Esophagus muscularis mucosa (tissue), 4 donors: ENCODE data around the gene KHSRP. TPM values are rescaled to one million over a fixed set of nuclear protein-coding genes. Genes with fewer than 3 reads are reported as not detected.

Experiments
- DNase-seq: peaks from one replicate; pipeline ENCODE4 v3.0.0-alpha.2; 2017; ENCODE audit errors: extremely low spot score
- H3K27ac ChIP-seq, 4 donors: fragments of 200-600 bp; sonication (generic); replicated peaks in 1 of 4; 1 replicate in 3 of 4; 2 replicates in 1 of 4; pipeline ENCODE4 v1.5.1; 2016 to 2019; ENCODE audit warnings: mild to moderate bottlenecking in 1 of 4
- H3K27me3 ChIP-seq, 4 donors: fragments of 200-600 bp; sonication (generic); one replicate each; pipeline versions ENCODE4 v1.5.1 to v1.6.0; 2016 to 2019
- H3K36me3 ChIP-seq, 4 donors: fragments of 200-600 bp; sonication (generic); one replicate each; pipeline ENCODE4 v1.5.1; 2016 to 2019
- H3K4me1 ChIP-seq, 4 donors: fragments of 200-600 bp; sonication (generic); one replicate each; pipeline ENCODE4 v1.5.1; 2016 to 2019
- H3K4me3 ChIP-seq, 4 donors: fragments of 200-600 bp; sonication (generic); 1 replicate in 2 of 4; 2 replicates in 2 of 4; pipeline ENCODE4 v1.5.1; 2016 to 2019; ENCODE audit warnings: mild to moderate bottlenecking in 4 of 4, moderate library complexity in 1 of 4
- H3K9me3 ChIP-seq, 4 donors: fragments of 200-600 bp; sonication (generic); 1 replicate in 3 of 4; 2 replicates in 1 of 4; pipeline ENCODE4 v1.5.1; 2016 to 2019
- EP300 ChIP-seq: sonication (generic); formaldehyde crosslinking; IDR thresholded peaks from one replicate; pipeline ENCODE4 v1.6.1; 2017; ENCODE audit warnings: antibody characterized with exemption
- POLR2A ChIP-seq: fragments of 450-650 bp; IDR thresholded peaks from one replicate; pipeline ENCODE4 v1.6.1; 2017; ENCODE audit warnings: antibody characterized with exemption, moderate library complexity, mild to moderate bottlenecking, low read depth
- POLR2AphosphoS5 ChIP-seq, 2 donors: sonication (generic); formaldehyde crosslinking; IDR thresholded peaks; one replicate each; pipeline ENCODE4 v1.6.1; 2017; ENCODE audit warnings: antibody characterized with exemption in 2 of 2
- WGBS: methylation state at CpG from one replicate; pipeline ENCODE4 v1.1.5; 2018; 5-methylcytosine and 5-hydroxymethylcytosine counted together
- intact Hi-C: fragments of 100-400 bp; cut with DNase I; formaldehyde crosslinking; loops from one replicate; pipeline ENCODE4 v1.15.1; 2023
- total RNA-seq, 4 donors: library from RNA; depleted of rRNA; stranded (reverse); fragments of >200 nt; gene quantifications; one replicate each; pipeline versions ENCODE4 v1.1.0 to v1.2.1, GENCODE V29; 2016
- TF ChIP-seq, protein P1 (sequence below), 3 experiments: fragments of 200-600 bp in 2 of 3; fragments of 450-650 bp in 1 of 3; sonication (generic) in 2 of 3; IDR thresholded peaks; one replicate each; pipeline ENCODE4 v1.5.1; 2017 to 2019; ENCODE audit warnings: antibody characterized with exemption in 3 of 3, mild to moderate bottlenecking in 2 of 3, moderate library complexity in 1 of 3

Gene KHSRP
- total RNA-seq, 4 donors from 2014 or later: 105 to 202 (median 148) TPM

DNA sequence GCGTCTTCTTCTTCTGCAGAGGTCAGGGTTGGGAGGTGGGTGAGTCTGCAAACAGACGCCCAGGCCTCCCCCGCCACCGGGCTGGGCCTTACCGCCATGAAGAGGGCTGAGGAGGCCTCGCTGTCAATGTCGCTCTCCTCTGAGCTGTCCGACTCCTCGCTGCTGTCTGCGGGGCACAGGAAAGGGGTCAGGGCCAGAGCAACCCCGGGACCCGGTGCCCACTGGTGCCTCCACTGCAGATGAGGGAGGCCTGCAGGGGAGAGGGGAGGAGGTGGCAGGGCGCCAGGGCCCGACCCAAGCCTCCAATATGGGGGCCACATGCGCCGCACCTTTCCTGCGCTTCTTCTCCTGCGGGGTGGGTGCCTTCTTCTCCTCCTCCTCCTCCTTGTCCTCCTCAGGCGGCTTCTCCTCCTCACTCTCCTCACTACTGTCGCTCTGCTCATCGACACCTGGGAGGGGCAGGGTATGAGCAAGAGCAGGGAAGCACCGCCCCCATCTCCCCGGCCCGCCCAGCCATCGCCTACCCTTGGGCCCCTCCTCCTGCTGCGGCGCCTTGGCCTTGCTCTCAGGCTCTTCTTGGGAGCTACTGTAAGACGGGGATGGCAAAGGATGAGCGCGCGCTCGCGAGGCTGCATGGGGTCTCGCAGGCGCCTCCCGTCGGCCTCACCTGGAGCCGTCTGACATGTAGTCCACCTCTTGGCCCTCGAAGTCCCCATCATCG, 43.4 kb downstream of the KHSRP start:
- Histone ChIP-seq H3K36me3 (peaks cover 61 to 79% (median 74%) of the 10 kb centered on the region in 4 donors), H3K9me3 (no peaks in the 10 kb centered on the region), H3K27ac (no peak overlapping the region), H3K4me1 (peaks cover 0 to 27% (median 26%) of the 10 kb centered on the region in 4 donors), H3K4me3 (no peak overlapping the region), H3K27me3 (no peaks in the 10 kb centered on the region)
- no peak for DNase-seq
- TF ChIP-seq, protein P1, sequence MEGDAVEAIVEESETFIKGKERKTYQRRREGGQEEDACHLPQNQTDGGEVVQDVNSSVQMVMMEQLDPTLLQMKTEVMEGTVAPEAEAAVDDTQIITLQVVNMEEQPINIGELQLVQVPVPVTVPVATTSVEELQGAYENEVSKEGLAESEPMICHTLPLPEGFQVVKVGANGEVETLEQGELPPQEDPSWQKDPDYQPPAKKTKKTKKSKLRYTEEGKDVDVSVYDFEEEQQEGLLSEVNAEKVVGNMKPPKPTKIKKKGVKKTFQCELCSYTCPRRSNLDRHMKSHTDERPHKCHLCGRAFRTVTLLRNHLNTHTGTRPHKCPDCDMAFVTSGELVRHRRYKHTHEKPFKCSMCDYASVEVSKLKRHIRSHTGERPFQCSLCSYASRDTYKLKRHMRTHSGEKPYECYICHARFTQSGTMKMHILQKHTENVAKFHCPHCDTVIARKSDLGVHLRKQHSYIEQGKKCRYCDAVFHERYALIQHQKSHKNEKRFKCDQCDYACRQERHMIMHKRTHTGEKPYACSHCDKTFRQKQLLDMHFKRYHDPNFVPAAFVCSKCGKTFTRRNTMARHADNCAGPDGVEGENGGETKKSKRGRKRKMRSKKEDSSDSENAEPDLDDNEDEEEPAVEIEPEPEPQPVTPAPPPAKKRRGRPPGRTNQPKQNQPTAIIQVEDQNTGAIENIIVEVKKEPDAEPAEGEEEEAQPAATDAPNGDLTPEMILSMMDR (IDR thresholded peaks at IDR 0.05): no peak
- no peak for TF ChIP-seq POLR2AphosphoS5 (IDR thresholded peaks at IDR 0.05)
- no peak for TF ChIP-seq EP300
- TF ChIP-seq POLR2A: no peak
- WGBS: 96% methylated on average over 35 of the region's 40 CpGs
- intact Hi-C loops: no loop called here

DNA sequence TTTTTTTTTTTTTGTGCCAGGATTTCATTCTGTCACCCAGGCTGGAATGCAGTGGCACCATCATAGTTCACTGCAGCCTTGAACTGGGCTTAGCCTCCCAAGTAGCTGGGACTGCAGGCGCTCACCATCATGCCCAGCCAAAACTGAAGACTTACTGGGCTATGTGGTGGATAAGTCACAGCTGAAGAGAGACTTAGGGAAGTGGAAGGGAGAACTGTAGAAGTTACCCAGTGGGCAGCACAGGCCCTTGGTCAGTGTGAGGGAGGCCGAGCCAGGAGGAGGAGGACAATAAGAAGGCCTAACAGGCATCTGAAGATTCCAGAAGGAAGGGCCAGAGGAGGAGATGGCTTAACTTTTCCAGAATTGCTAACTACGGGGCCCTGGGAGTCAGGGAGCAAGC, 44.9 kb downstream of the KHSRP start:
- Histone ChIP-seq H3K27ac (no peak overlapping the region), H3K4me1 (peaks cover 0 to 42% (median 36%) of the 10 kb centered on the region in 4 donors), H3K9me3 (no peaks in the 10 kb centered on the region), H3K36me3 (peaks cover 58 to 74% (median 73%) of the 10 kb centered on the region in 4 donors), H3K27me3 (no peaks in the 10 kb centered on the region), H3K4me3 (no peak overlapping the region)
- DNase-seq: no peak
- intact Hi-C loops: no loop called here
- TF ChIP-seq EP300: no peak
- no peak for TF ChIP-seq POLR2A
- TF ChIP-seq, protein P1 (IDR thresholded peaks at IDR 0.05): no peak
- no peak for TF ChIP-seq POLR2AphosphoS5 (IDR thresholded peaks at IDR 0.05)
- 78% methylated on average over 3 of the region's 3 CpGs for WGBS

DNA sequence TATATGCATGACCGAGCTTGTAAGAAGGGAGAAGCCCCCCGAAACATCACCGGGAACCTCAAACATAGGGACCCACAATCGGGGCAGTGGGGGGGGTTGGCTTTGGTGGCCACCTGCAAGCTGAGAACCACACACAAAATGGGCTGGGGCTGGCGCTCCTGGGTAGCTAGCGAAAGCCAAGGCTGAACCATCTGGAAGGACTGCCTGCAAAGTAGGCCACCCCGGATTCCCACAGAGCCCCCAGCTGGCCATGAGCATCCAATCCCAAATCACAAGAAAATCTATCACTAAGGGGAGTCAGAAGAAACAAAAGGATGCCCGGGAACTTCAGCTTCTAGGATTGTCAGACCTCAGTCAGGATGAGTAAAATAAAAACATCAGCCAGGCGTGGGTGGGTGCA, 46.1 kb downstream of the KHSRP start:
- TF ChIP-seq, protein P1 (IDR thresholded peaks at IDR 0.05): no peak
- no peak for TF ChIP-seq POLR2A
- no peak for TF ChIP-seq EP300
- no peak for TF ChIP-seq POLR2AphosphoS5 (IDR thresholded peaks at IDR 0.05)
- no peak overlapping the region for H3K4me3 ChIP-seq
- 74% methylated on average over 9 of the region's 9 CpGs for WGBS
- H3K4me1 ChIP-seq: peaks cover 8 to 54% (median 48%) of the 10 kb centered on the region in 4 donors
- peak overlapping the region; percentile 56 to 80 (median 70) for H3K27ac ChIP-seq
- intact Hi-C loops: no loop called here
- H3K27me3 ChIP-seq: no peaks in the 10 kb centered on the region
- H3K9me3 ChIP-seq: no peaks in the 10 kb centered on the region
- no peak for DNase-seq
- peaks cover 45 to 66% (median 65%) of the 10 kb centered on the region in 4 donors for H3K36me3 ChIP-seq

DNA sequence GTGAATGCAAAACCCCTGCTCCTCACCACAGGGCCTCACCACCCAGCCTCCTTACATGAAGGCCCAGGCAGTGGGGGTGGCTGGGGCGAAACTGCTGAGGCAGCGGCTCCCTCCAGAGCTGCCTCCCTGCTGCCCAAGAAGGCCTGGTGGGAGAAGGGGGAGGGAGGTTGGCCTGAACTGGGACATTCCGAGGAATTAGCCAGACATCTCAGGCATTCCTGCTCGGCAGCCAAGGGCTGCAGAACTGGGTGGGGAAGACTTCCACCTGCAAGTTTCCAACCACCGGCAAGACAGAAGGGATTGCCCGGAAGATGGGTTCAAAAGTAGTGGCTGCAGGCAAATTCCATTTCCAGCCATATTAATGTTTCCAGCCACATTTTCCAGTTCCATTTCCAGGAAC, 46.6 kb downstream of the KHSRP start:
- H3K9me3 ChIP-seq: no peaks in the 10 kb centered on the region

More for the DNA sequence above, 46.6 kb downstream of the KHSRP start:
- 11% methylated on average over 5 of the region's 6 CpGs for WGBS
- Histone ChIP-seq H3K27ac (peak overlapping the region; percentile 56 to 80 (median 70)), H3K36me3 (peaks cover 41 to 62% (median 61%) of the 10 kb centered on the region in 4 donors), H3K4me1 (peaks cover 9 to 56% (median 50%) of the 10 kb centered on the region in 4 donors), H3K27me3 (no peaks in the 10 kb centered on the region), H3K4me3 (no peak overlapping the region)
- DNase-seq: no peak
- intact Hi-C loops: no loop called here
- TF ChIP-seq, protein P1 (IDR thresholded peaks at IDR 0.05): no peak
- no peak for TF ChIP-seq POLR2A
- TF ChIP-seq POLR2AphosphoS5 (IDR thresholded peaks at IDR 0.05): peak; percentile 51 to 70
